K562 (cell line): ENCODE data around the gene STARD13. TPM values are rescaled to one million over a fixed set of nuclear protein-coding genes. Genes with fewer than 3 reads are reported as not detected.

Experiments
- ARID3B ChIP-seq: fragments of 250-450 bp; sonication (Bioruptor Pico); IDR thresholded peaks from 2 replicates; pipeline ENCODE4 v1.4.0; 2020; ENCODE audit warnings: borderline replicate concordance
- POU5F1 ChIP-seq: fragments of 150-350 bp; IDR thresholded peaks from 2 replicates; pipeline ENCODE4 v1.6.1; 2014; ENCODE audit warnings: borderline replicate concordance, low read length, low read depth, mild to moderate bottlenecking; ENCODE audit not compliant: partially characterized antibody
- polyA plus RNA-seq, 8 experiments: library from polyadenylated mRNA; depleted of rRNA in 4 of 8; stranded (reverse) in 5 of 8; unstranded in 3 of 8; fragments of >200 nt; fragmentation: Nextera tagmentation in 2 of 8; fragmentation: Illumina TruSeq in 1 of 8; extraction: Ambion mirVana in 2 of 8; extraction: Trizol in 1 of 8; gene quantifications; 2 replicates each; pipeline versions ENCODE4 v1.2.1 to v1.2.3, GENCODE V29; 2011 to 2014; ENCODE audit warnings: inconsistent platforms in 1 of 8, missing spikeins in 1 of 8
- total RNA-seq, 7 experiments: library from RNA; depleted of rRNA in 6 of 7; stranded (reverse); fragments of >200 nt in 6 of 7; fragmentation: Illumina TruSeq in 2 of 7; extraction: Trizol in 2 of 7; gene quantifications; 2 replicates each; pipeline versions ENCODE4 v1.2.1 to v1.2.3, GENCODE V29; 2011 to 2021; ENCODE audit warnings: low replicate concordance in 1 of 7

The STARD13 gene
- total and polyA plus RNA-seq, 9 of the 15 experiments (the other 6 are each of a cell fraction or from before 2014, with no cell fraction given), result 0.11 TPM; not detected in 8

- TF ChIP-seq ARID3B (CRISPR knock-in tag) (no peak), POU5F1 (no peak)
These were observed 232.0 kb downstream of the STARD13 start (continued) for GRCh38 chr13:33053397-33054066.
